Measurements from ENCODE around the gene RHBDF1.

The RHBDF1 gene, protein sequence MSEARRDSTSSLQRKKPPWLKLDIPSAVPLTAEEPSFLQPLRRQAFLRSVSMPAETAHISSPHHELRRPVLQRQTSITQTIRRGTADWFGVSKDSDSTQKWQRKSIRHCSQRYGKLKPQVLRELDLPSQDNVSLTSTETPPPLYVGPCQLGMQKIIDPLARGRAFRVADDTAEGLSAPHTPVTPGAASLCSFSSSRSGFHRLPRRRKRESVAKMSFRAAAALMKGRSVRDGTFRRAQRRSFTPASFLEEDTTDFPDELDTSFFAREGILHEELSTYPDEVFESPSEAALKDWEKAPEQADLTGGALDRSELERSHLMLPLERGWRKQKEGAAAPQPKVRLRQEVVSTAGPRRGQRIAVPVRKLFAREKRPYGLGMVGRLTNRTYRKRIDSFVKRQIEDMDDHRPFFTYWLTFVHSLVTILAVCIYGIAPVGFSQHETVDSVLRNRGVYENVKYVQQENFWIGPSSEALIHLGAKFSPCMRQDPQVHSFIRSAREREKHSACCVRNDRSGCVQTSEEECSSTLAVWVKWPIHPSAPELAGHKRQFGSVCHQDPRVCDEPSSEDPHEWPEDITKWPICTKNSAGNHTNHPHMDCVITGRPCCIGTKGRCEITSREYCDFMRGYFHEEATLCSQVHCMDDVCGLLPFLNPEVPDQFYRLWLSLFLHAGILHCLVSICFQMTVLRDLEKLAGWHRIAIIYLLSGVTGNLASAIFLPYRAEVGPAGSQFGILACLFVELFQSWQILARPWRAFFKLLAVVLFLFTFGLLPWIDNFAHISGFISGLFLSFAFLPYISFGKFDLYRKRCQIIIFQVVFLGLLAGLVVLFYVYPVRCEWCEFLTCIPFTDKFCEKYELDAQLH

DNA sequence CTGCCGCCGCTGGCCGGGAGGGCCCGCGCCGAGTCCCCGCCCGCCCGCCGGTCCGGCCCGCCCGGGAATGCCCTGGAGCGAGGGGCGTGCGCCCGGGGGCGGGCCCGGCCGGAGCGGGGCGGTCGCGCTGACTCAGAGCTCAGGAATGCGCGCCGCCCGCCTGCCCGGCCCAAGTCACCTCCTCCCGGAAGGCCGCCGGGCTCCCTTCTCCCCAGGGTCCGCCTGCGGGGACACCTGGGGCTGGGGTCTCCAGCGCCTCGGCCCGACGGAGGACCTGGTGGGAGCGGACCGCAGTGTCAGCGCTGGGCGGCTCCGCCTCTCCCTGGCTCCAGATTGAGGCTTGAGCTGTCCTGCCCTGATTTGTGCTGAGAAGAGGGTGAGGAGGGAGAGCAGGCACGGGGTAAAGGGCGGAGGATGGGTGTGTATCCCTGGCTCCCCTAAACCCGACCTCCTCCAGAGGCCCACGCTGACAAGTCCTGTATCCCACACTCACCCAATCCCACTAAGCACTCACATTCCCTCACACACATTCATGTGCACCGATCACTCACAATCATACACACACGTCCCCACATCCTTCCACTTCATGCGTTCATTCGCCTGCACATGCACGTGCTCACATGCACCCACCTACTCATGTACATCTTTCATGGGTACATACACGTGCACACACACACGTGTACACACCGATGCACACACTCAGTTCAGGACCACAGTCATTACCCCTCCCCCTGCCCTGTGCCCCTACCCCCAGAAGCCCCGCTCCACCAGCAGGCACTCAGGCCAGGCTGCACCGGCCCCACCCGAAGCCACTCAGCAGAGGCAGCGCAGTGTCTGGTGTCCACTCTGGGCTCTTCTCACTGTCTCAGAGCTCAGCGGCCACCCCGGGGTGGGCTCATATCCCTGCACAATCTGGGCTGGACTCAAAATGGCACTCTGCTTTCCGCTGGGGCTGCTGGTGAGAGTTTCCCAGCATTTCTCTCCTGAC lies at the start of gene RHBDF1:
Gene RHBDF1 (minus strand): TSS at position 71 of the 988 bp plus-strand sequence. CDS start 7,616 bp downstream, outside the sequence.
- DNase-seq, result peak in 1 of 2 experiments; percentile 19

DNA sequence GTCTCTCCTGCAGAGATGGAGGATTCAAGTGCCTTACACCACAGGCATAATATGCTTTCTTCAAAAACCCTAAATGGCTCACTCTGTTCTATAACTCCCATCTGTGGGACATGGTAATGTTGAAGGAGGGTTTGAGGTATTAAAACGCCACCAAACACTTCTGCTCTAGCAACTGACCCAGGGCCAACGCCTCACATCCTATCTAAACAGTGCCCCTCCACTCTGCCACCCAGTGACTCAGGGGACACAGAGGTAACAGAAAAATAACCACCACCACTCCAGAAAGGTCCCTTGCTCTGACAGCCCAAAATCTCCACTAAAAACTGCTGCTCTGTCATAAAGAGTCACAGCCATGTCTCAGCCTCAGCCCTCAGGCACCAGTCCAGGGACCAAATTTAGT lies 48.3 kb upstream of the RHBDF1 start:
- DNase-seq, result no peak

DNA sequence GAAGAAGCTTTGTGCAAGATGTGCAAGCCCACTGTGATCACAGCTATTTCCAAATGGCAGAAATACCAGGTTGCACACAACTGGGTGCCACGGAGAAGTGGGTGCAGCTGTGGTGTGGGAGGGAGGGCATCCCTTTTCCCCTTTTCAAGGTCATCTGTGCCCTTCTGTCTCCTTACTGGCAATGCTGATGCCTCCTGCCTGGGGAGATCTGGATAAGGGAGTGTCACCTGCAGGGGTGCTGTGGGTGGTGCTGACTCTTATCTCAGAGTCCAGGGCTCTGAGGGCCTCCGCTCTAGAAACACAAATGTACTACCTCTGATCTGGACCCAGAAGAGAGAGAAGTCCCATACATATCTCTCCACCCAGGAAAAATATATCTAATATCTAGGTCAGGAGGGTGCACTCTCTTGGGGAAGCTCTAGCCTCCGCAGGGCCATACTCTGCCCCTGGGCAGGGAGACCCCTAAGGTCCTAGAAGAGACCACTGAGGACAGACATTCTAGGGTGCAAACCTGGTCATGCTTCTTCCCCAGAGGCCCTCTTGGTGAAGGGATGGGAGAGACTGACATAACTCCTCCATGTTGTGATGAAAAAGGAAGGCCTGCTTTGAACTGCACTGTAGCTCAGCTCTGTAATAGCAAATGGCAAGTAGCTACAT lies 47.5 kb upstream of the RHBDF1 start:
- DNase-seq, result no peak

DNA sequence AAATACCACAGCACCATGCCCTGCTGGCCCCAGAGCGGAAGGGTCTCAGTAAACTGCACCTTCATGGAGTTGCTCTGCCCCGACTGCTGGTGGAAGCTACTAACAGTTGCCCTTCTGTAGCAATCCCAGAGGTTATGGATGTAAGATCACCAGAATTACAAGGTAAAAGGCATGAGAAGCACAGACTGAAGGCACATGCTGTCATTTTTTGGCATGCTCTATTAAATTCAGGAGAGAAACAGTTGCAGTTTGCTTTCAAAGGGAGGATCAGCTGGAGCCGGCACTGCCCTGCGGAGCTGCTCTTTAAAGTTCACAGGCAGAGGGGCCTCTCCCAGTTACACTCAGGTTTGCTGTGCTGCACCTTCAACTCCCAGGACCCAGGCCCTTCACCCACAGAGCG lies 46.9 kb upstream of the RHBDF1 start:
- DNase-seq, result no peak

DNA sequence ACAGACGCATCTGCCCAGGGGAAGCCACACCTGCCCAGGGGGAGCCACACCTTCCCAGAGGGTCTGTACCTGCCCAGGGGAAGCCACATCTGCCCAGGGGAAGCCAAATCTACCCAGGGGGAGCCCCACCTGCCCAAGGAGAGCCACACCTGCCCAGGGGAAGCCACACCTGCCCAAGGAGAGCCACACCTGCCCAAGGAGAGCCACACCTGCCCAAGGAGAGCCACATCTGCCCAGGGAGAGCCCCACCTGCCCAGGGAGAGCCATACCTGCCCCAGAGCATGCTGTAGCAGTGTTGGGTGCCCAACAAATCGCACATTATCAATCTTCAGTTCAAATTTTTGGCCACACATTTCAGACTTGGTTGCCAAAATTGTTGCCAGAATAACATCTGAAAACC lies 46.4 kb upstream of the RHBDF1 start:
- no peak for DNase-seq

DNA sequence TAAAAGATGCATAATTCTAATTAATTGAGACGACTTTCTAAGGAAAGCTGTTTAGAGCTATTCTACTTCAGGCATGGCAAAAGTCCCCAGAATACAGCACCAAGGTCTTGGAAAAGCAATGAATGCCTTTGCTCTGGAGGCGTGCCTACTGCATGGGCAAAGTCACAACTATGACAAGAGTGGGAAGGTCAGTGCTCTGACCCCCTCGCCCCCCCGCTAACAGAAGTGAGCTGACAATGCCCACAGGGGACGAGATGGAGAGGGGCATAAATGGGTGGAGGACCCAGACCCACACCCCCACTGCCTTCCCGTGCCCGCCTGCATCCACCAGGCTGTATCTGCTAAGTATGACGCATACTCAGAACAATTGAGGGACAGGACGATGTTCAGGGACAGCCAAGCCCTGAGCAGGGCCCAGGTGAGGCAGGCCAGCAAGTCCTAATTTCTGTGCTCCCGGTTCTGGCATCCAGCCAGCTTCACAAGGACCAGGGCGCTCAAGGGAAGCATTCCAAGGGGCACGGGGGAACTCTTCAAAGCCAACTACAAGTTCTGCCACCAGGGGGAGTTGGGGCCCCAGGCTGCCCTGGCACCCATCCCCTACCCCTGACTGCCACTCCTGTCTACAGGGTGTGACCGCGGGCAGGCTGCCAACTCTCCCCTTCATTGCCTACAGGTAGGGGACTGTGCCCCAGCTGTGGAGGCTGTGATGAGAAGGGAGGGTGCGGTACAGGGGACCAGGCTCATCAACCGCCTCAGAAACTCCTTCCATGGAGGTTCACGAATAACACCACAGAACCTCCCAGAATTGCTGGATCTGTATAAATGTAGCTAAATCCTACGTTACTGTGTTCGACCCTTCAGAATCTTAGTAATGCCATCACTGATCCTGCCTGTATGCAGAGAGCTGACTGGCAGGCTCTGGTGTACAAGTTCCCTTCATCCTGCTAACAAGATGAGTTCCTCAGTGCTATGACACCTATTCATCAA lies 45.2 kb upstream of the RHBDF1 start:
- peak; percentile 18 to 52 for DNase-seq

DNA sequence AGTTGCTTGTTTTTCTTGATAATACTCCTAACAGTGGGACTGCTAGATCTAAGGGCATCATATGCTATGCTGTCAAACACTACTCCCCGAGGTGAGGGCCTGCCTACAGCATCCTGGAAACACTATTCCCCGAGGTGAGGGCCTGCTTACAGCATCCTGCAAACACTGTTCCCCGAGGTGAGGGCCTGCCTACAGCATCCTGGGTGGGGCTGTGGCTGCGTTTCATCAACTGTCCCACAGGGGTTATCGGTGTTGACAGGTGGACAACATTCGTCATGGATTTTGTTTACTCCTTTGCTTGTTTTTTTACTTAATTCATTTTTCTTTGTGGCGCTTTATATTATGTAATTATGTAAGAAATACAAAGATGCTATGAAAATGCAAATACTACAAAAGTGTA lies 43.6 kb upstream of the RHBDF1 start:
- no peak for DNase-seq

DNA sequence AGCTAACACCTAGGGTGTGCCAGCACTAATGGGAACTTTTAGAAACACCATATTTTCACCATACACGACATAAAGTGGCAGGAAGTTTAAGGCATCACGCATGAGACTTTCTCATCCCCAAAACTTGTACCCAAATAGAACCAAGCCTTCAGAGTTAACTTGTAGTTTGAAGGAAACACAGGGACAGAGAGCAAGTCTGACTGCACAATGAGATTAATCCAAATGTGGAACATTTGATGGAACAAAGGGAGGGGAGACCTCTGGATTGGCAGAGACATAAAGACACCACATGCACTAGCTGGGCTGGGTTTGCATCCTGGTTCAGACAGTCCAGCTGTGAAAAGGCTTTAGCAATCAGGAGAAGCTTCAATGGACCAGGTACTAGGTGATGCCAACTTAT lies 41.9 kb upstream of the RHBDF1 start:
- no peak for DNase-seq

DNA sequence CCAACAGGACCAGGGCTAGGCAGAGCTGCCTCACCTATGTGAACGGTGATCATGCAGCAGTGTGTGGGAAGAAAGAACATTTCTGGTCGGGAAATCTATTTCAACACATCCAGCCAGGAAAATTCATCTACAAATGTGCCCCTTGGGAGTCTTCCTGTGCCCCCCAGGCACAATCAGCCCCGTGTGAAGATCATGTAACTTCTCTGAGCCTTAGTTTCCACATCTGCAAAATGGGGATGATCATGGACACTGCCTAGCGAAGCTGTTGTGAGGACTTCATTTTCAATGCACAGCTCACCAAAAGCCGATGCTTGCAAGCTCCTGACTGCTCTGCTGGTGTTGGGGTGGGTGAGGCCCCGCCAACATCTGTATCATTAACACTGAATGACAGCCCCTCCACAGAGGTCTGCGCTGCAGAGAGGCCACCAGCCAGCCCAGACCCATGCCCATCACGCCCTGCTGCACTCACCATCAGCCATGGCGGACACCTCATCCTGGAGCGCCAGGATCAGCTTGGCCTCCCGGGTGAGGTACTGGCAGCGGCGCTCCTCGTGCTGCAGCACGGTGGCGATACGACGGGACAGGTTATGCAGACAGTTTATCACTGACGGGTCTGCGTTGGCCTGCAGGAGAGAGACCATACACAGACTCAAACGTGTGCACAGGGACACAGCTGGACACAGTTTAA lies 39.9 kb upstream of the RHBDF1 start:
- DNase-seq, result no peak

DNA sequence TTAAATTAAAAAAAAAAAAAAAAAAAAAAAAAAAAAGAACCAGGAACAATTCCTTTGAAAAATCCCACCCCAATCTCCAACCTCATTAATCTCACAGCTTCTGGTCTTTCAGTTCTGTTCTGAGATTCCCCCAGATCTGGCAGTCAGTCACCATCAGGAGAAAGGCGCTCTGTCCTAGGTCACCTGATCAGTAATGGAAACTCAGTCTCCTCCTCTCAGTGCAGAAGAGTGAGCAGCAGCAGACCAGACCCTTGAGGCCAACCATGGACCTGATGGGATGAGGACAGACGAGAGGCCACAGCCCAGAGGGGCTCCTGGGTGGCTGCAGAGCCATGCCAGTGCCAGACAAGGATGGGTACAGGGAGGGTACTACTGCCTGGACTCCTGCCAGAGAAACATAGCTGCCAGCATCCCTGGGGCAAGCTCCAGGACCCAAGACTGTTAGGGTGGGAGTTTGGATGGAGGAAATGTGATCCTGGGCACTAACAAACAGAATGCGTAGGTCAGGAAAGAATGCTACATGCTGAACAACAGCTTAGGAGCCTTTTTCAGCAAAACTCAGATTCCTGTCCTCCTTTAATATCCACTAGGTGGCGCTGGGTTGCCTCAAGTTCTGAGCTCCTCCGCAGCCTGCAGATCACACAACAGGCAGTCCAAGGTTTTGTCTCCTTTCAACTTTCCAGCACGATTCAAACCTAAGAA lies 34.3 kb upstream of the RHBDF1 start:
- peak in 1 of 2 experiments; percentile 62 for DNase-seq

DNA sequence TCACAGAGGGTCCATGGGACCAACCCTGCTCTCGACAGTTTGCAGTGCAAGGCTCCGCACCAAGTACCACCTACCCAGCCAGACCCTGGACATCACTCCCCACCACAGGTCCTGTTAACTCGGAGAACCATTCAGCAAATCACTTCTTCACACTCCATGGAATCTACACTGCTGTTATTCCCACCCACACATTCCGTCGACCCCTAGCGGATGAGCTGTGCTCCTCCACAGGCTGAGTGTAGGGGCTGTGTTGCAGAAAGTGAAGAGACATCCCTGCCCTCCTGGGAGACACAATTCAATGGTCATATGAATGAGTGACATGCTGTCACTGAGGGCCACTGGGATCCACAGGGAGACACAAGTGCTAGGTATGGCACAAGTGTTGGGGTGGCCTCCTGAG lies 33.1 kb upstream of the RHBDF1 start:
- DNase-seq, result no peak

DNA sequence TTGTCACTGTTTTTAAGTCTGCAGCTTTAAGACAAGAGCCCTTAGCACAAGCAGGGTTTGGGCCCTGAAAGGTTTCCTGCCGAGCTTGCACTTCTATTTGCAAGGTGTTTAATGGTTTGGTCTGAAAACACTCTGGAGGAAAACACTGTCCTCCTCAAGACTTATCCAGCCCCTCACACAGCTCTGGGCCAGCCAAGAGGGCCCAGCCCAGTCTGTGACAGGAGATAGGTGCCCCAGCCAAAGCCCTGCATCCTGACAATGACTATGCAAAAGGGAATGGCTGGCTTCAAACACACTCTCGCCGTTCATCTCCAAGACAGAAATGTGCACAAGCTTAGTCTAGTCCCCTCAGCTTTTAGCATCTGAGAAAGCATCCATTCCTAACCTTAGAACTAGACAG lies 32.5 kb upstream of the RHBDF1 start:
- DNase-seq, result no peak

DNA sequence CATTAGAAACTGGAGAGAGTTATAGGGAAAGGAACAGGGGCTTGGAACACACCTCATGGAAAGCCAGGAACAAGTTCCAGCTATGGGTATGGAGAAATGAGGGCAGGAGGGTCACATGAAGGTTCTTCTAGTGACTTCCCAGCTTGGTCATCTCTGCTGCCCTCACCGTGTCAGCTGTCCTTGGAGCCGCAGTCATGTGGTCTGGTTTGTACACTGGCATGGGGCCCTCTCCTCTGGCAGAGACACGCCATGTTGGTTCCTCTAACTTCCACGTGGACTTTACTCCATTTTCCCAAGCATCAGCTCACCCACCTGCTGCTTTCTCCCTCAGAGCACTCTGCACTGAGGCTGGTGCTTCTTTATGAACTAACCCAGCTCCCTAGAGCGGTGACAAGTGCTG lies 31.9 kb upstream of the RHBDF1 start:
- no peak for DNase-seq

DNA sequence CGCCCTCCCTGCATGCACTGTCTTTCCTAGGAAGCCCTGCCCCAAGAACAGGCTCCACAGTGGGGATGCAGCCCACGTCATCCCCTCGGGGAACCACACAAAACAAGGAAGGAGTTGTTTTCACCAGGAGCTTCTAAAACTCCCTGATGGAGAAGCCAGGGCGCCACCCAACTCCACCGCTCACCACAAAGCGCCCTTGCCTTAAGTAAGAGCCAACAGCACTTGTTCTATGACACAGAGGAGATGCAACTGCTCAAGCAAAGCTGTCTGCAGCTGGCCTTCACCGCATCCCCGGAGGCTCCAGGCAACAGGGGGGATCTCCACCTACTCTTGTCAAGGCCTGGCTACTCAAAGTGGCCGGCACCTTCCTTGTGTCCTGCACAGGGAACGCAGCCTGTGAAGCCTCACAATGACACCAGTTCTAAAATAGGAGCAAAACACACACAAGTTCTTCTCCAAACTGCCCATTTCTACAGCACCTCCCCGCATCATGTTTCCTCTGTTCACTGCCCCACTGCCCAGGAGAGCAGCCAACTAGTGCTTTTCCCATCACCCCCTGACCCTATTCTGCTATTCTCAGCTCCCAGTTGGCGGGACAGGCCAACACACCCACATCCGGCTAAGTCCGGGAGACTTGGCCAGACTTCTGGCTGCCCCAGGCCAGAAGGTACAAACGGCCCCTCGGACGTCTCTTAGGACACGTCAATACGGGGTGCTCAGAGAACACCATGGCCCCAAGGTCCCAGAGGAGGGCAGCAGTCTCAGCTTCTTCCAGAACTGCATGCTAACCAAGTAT lies 29.8 kb upstream of the RHBDF1 start:
- DNase-seq, result no peak

DNA sequence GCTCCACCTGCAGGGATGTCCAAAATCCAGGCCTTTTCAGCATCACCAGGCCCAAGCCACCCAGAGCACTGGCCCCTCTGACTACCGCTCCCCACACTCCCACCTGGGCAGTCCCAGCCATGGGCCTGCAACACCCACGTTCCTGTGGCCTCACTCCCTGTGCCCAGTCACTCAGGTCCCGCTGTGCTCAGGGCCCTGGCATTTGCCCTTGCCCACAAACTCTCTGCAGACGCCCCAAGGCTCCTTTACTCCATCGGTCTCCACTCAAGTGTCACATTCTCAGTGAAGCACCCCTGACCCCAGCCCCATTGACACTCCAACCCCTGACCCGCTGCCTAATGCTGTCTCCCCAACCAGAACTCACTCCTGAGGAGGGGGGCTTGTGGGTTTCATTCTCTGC lies 29.2 kb upstream of the RHBDF1 start:
- DNase-seq, result no peak

DNA sequence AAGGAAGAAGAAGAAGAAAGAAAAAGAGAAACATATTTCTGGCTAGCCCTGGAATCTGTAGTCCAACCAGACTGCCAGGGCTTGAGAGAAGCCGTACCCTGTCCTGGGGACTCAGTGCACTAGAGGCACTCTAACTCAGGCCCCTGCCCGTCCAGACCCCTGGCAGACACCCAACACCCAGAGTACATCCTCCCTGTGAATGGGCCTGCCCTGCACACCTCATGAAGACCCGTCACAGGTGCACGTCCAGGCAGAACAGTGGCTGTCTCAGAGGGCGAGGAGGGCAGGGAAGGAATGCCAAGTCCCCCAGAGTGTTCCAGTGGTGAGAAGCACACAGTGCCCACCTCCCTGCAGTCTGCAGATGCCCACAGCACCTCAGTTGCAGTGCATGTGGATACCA lies 28.6 kb upstream of the RHBDF1 start:
- no peak for DNase-seq

DNA sequence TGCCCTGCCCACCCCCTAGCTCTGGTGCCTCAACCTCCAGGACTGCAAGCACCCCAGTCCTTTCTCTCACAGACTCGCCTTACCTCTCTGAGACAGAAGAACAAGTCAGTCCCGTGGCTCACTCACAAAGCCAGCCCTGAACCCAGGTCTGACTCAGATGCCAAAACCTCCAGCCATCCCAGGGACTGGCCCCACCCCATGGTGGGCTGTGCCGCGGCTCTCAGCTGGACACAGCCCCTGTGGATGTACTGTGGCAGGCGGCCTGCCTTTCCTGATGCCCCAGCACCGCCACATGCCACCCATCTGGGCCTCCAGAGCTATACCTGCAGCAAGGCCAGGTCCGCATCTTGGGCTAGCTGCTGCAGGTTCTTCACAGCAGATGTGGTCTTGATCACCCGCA lies 25.4 kb upstream of the RHBDF1 start:
- DNase-seq, result no peak

DNA sequence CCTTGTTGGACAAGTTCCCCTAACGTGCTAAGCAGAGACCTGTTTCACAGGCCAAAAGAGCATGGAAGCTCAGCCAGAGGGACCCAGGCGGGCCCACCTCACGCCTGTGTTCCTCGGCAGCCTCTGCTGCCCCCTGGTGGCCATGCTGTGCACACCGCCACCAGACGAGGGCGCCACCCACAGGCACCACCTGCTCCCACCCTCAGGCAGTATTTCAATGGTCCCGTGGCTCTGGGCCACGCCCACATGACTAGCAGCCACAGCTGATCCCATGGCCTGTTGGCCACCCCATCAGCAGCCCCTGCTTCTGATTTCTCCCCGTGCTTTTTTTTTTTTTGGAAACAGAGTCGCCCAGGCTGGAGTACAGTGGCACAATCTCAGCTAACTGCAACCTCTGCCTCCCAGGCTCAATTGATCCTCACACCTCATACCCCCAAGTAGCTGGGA lies 24.5 kb upstream of the RHBDF1 start:
- peak; percentile 41 to 62 for DNase-seq

DNA sequence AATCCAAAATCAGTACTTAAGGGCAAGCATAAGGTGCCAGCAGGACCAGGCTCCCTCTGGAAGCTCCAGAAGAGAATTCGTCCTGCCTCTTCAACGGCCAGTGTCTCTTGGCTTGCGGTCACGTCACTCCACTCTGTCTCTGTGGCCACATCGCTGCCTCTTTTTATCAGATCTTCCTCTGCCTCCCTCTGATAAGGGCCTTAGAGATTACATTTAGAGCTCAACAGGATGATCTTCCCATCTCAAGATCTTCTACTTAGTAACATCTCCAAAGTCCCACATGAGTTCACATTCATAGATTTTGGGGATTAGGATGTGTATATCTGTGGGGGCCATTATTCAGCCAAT lies 22.5 kb upstream of the RHBDF1 start:
- no peak for DNase-seq

Data from SW 1271 (cell line).